Fibroblast of lung (primary cell): ENCODE results near the gene MAP3K7CL.

Experiments used
- CTCF ChIP-seq, 2 donors: IDR thresholded peaks in 1 of 2; conservative IDR thresholded peaks in 1 of 2; 1 replicate in 1 of 2; 2 replicates in 1 of 2; pipeline ENCODE4 v1.5.1; 2011 to 2012; ENCODE audit warnings: low read length in 2 of 2, control low read depth in 1 of 2, inconsistent platforms in 1 of 2, low read depth in 1 of 2, mild to moderate bottlenecking in 1 of 2
- EZH2 ChIP-seq: IDR thresholded peaks from 2 replicates; pipeline ENCODE4 v1.5.1; 2012; ENCODE audit warnings: low read length, control low read depth, mild to moderate bottlenecking; ENCODE audit errors: missing control alignments

- TF ChIP-seq CTCF (conservative IDR thresholded peaks at IDR 0.05 in 1 of 2, IDR thresholded peaks at IDR 0.05 in 1 of 2; ENCODE audit: low read depth in 1 of 2, low read length in 2 of 2) (no peak), EZH2 (no peak)
These were observed 5.6 kb downstream of the MAP3K7CL start for GRCh38 chr21:29136033-29136432.
